Thyroid gland (tissue), 4 donors: ENCODE data around the gene TFB1M.

Experiments used
- POLR2A ChIP-seq, 2 donors: fragments of 450-650 bp; IDR thresholded peaks; one replicate each; pipeline ENCODE4 v1.6.1; 2017; ENCODE audit warnings: antibody characterized with exemption in 2 of 2, mild to moderate bottlenecking in 2 of 2, moderate library complexity in 1 of 2
- TF ChIP-seq, protein P1 (sequence below), 6 experiments: fragments of 200-600 bp in 3 of 6; fragments of 450-650 bp in 3 of 6; sonication (generic) in 3 of 6; IDR thresholded peaks; one replicate each; pipeline ENCODE4 v1.5.1; 2016 to 2019; ENCODE audit warnings: antibody characterized with exemption in 6 of 6, mild to moderate bottlenecking in 2 of 6, inconsistent platforms in 1 of 6, moderate library complexity in 1 of 6

DNA sequence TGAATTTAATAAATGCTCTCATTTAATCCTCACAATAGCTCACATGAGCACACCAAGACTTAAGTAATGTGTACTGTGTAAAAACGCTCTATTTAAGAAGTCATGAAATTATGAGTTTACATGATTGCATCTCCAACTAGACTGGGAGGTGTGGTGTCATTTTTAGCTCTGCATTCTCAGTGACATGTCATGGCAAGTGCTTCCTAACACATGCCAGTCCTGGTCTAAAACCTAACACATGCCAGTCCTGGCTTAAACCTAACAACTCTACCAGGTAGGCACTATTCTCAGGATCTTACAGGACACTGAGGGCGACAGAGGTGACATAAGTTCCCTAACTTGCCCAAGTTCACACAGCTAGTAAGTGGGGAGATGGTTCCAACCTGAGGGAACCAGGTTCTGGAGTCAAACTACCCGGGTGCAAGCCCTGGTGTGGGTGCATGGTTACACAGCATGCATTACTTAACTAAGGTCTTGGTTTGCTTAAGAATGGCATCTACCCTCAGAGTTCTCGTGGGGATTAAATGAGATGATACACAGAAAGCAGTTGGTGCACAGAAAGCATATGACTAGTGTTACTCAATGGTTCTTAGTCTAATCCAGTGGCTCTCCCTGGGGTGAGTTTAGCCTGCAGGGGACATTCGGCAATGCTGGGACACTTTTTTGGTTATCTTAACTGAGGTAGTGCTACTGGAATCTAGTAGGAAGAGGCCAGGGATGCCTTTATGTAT is 35.8 kb downstream of the TFB1M start:
- TF ChIP-seq, protein P1, sequence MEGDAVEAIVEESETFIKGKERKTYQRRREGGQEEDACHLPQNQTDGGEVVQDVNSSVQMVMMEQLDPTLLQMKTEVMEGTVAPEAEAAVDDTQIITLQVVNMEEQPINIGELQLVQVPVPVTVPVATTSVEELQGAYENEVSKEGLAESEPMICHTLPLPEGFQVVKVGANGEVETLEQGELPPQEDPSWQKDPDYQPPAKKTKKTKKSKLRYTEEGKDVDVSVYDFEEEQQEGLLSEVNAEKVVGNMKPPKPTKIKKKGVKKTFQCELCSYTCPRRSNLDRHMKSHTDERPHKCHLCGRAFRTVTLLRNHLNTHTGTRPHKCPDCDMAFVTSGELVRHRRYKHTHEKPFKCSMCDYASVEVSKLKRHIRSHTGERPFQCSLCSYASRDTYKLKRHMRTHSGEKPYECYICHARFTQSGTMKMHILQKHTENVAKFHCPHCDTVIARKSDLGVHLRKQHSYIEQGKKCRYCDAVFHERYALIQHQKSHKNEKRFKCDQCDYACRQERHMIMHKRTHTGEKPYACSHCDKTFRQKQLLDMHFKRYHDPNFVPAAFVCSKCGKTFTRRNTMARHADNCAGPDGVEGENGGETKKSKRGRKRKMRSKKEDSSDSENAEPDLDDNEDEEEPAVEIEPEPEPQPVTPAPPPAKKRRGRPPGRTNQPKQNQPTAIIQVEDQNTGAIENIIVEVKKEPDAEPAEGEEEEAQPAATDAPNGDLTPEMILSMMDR (IDR thresholded peaks at IDR 0.05), result no peak
- no peak for TF ChIP-seq POLR2A (IDR thresholded peaks at IDR 0.05)
